ENCODE results near the gene RASA4B. TPM values are rescaled to one million over a fixed set of nuclear protein-coding genes. Genes with fewer than 3 reads are reported as not detected.

Gene RASA4B
- total and polyA plus RNA-seq, 9 of the 15 experiments (the other 6 are each of a cell fraction or from before 2014, with no cell fraction given) = 0.01 to 2.9 (median 1.5) TPM; not detected in 1

DNA sequence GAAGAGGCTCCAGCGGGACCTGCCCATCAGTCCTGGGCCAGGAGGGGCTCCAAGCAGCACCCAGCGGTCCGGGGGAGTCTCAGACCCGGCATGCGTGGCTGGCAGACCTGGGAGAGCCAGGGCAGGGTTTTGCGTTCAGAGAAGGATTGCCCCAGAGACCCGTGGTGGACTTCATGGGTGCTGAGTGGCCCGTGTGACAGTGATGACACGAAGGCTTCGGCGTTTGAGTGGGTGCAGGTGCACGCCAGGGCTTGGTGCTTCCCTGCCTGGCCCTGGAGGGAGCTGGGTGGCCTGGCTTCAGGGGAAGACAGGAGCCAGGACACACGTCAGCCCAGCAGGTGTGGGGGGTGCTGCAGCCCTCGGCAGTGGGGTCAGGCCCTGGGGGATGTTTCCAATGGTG is 70.3 kb downstream of the RASA4B start (continued):
- TF ChIP-seq KDM1A (IDR thresholded peaks at IDR 0.05) = no peak
- TF ChIP-seq TAF15 (IDR thresholded peaks at IDR 0.05; ENCODE audit: low read depth, low read length) = no peak
- TF ChIP-seq SIRT6 (IDR thresholded peaks at IDR 0.05; ENCODE audit: low read depth, low read length) = no peak
- TF ChIP-seq NFATC3 (IDR thresholded peaks at IDR 0.05) = no peak
- TF ChIP-seq CHCHD3 (CRISPR knock-in tag; IDR thresholded peaks at IDR 0.05) = no peak
- no peak for TF ChIP-seq SREBF1 (IDR thresholded peaks at IDR 0.05; ENCODE audit: borderline replicate concordance, low read depth, low read length)
- TF ChIP-seq, protein P1, sequence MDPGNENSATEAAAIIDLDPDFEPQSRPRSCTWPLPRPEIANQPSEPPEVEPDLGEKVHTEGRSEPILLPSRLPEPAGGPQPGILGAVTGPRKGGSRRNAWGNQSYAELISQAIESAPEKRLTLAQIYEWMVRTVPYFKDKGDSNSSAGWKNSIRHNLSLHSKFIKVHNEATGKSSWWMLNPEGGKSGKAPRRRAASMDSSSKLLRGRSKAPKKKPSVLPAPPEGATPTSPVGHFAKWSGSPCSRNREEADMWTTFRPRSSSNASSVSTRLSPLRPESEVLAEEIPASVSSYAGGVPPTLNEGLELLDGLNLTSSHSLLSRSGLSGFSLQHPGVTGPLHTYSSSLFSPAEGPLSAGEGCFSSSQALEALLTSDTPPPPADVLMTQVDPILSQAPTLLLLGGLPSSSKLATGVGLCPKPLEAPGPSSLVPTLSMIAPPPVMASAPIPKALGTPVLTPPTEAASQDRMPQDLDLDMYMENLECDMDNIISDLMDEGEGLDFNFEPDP (CRISPR knock-in tag; IDR thresholded peaks at IDR 0.05) = no peak
- no peak for TF ChIP-seq ARNT (IDR thresholded peaks at IDR 0.05)
- TF ChIP-seq, protein P2, sequence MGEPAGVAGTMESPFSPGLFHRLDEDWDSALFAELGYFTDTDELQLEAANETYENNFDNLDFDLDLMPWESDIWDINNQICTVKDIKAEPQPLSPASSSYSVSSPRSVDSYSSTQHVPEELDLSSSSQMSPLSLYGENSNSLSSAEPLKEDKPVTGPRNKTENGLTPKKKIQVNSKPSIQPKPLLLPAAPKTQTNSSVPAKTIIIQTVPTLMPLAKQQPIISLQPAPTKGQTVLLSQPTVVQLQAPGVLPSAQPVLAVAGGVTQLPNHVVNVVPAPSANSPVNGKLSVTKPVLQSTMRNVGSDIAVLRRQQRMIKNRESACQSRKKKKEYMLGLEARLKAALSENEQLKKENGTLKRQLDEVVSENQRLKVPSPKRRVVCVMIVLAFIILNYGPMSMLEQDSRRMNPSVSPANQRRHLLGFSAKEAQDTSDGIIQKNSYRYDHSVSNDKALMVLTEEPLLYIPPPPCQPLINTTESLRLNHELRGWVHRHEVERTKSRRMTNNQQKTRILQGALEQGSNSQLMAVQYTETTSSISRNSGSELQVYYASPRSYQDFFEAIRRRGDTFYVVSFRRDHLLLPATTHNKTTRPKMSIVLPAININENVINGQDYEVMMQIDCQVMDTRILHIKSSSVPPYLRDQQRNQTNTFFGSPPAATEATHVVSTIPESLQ (CRISPR knock-in tag; IDR thresholded peaks at IDR 0.05) = no peak
- TF ChIP-seq KLF16 (IDR thresholded peaks at IDR 0.05) = no peak
- TF ChIP-seq, protein P3, sequence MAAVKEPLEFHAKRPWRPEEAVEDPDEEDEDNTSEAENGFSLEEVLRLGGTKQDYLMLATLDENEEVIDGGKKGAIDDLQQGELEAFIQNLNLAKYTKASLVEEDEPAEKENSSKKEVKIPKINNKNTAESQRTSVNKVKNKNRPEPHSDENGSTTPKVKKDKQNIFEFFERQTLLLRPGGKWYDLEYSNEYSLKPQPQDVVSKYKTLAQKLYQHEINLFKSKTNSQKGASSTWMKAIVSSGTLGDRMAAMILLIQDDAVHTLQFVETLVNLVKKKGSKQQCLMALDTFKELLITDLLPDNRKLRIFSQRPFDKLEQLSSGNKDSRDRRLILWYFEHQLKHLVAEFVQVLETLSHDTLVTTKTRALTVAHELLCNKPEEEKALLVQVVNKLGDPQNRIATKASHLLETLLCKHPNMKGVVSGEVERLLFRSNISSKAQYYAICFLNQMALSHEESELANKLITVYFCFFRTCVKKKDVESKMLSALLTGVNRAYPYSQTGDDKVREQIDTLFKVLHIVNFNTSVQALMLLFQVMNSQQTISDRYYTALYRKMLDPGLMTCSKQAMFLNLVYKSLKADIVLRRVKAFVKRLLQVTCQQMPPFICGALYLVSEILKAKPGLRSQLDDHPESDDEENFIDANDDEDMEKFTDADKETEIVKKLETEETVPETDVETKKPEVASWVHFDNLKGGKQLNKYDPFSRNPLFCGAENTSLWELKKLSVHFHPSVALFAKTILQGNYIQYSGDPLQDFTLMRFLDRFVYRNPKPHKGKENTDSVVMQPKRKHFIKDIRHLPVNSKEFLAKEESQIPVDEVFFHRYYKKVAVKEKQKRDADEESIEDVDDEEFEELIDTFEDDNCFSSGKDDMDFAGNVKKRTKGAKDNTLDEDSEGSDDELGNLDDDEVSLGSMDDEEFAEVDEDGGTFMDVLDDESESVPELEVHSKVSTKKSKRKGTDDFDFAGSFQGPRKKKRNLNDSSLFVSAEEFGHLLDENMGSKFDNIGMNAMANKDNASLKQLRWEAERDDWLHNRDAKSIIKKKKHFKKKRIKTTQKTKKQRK (IDR thresholded peaks at IDR 0.05; ENCODE audit: borderline replicate concordance, low read depth, low read length) = no peak
- TF ChIP-seq ATF1 (CRISPR knock-in tag; IDR thresholded peaks at IDR 0.05) = no peak
- TF ChIP-seq ATF1 (tag; IDR thresholded peaks at IDR 0.05) = no peak
- no peak for TF ChIP-seq U2AF1 (optimal IDR thresholded peaks at IDR 0.05; ENCODE audit: low read depth, low read length)
- no peak for TF ChIP-seq HOXB6 (CRISPR knock-in tag; IDR thresholded peaks at IDR 0.05; ENCODE audit: borderline replicate concordance)
